Measurements from ENCODE around the gene CST4. TPM values are rescaled to one million over a fixed set of nuclear protein-coding genes. Genes with fewer than 3 reads are reported as not detected.
A peak's percentile ranks its signal among the peaks of the same experiment; 100 is the strongest.
"Not testable (repeated sequence)": the region's sequence is repeated elsewhere in the genome, so short reads cannot be mapped to it uniquely, and the experiment has no call there.

The CST4 gene
- total RNA-seq, 1 donor from 2014 or later, result not detected

DNA sequence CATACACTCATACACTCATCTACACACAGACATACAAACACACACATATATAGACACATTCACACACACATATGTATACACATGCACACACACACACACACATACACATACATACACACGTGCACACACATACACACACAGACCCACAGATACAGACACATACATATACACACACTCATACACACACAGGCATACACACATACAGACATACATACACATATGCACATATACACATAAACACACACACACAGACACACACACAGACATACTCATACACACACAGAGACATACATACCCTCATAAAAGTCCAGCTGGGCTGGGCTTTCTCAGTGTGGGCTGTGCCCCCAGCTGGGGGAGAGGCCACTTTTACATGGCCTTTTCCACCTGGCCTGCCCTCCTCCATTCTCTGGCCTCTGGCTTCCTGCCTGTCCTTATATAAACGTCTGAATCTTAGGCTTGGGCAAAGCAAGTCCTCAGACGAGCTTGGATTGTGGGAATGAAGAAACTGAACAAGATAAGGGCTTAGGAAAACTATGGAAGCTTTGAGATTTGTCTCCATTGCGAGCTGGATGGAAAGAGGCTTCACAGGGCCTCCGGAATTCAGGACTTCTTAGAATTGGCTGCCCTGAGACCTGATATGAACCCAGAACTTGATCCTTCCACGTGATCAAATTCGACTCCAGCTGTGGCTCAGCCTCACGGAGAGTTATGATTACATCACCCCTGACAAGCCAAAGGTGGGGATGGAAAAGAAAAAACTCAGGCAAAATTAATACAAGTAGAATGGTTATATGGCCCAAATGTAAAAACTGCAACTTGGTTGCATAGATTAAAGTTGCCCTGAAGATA, 28.6 kb downstream of the CST4 start:
- DNase-seq, result no peak

GRCh38 chr20:23659610-23659988, 29.2 kb downstream of the CST4 start:
- DNase-seq, result not testable (repeated sequence)

GRCh38 chr20:23658989-23659609, 29.7 kb downstream of the CST4 start:
- no peak for DNase-seq

- peak; percentile 61 for DNase-seq
Measured at GRCh38 chr20:23658336-23658735, 30.5 kb downstream of the CST4 start.

DNA sequence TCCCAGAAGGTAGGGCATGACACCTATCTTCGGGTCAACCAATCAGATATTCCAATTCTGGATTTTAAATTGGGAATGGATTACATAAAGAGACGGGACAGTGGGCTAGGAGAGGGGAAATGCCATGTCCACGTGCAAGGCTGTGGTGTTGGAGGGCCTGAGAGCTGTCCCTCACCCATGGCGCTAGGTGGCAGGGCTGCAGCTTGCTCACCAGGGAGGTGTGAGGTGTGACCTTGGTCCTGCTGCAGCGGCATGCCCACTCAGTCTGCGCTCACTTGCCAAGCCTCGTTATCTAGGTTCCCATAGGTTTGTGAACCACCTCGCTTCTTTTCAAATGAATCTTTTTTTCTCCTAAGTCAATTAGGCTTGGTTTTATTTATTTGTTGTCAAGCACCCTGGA, 31.6 kb downstream of the CST4 start:
- no peak for DNase-seq

GRCh38 chr20:23656372-23656771, 32.5 kb downstream of the CST4 start:
- DNase-seq, result no peak

DNA sequence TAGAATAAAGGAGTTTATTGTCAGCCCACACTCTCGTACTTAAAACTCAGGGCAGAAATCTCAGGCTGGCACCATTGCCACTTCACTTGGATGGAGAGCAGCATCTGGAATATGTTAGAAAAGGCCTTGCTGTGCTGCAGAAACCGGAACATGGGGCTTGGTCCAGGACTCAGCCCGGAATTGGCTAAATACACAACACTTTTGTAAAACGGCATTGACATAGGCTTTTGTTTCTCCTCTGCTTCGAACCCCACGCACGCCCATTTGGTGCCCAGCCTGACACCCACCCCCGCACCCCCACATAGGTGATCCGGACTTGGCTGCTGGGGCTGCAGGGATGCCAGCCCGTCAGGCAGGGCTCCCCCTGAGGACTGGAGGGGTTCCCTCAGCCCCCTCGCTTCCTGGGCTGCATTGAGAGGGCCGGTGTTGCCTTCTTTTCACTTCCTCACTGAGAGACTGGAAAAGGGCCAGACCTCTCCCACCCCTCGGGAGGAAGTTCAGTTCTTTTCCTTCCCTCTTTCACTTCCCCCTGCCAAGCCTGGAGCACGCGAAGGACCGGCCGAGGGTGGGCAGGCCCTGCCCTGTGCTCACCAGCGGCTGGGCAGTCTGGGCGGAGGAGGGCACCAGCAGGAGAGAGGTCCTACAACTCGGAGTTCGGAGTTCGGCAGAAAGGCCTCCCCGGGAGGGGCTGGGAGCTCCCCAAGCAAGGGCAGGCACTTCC, 33.2 kb downstream of the CST4 start:
- DNase-seq, result no peak

GRCh38 chr20:23654717-23655116, 34.1 kb downstream of the CST4 start:
- no peak for DNase-seq

DNA sequence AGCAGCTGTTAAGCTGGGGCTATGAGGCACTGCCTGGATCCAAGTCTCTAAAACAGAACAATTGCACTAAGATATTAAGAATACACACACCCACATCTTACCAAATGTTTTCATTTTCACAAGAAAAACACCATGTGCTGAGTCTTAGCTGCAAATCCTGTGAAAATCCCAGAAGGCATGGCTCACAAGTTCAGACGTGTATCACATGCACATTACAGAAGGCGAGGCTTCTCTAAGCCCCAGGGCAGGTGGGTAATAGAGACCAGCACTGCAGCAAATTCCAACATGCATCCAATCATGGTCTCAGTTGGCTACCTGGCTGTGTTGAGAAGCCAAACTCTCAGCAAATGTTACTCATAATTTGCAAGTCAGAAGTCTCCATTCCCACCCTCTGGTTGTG, 34.8 kb downstream of the CST4 start:
- DNase-seq, result no peak

DNA sequence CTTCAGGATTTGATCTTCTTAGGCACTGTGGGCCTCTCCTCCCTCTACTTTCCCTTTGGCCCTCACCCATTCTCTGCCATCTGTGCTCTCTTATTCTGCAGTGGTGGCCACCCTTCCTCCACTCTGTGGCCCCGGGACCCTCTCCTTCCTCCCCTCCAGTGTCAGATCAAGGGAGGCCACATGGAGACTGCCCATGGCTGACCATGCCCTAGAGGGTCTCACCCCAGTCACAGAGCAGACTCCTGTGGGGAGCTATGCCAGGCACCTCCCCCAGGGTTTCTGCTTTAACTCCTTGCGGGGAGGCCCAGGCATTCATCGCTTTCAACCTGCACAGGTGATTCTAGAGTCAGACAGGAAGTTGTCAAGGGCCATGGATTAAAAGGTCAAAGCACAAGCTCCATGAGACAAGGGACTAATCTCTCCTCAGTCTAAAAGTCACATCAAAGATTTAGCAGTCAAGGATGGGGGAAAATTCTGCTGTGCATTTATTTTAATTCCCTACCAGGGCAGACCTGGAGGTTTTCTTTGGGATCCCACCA, 35.4 kb downstream of the CST4 start:
- no peak for DNase-seq

GRCh38 chr20:23652926-23653325, 35.9 kb downstream of the CST4 start:
- DNase-seq, result no peak

DNA sequence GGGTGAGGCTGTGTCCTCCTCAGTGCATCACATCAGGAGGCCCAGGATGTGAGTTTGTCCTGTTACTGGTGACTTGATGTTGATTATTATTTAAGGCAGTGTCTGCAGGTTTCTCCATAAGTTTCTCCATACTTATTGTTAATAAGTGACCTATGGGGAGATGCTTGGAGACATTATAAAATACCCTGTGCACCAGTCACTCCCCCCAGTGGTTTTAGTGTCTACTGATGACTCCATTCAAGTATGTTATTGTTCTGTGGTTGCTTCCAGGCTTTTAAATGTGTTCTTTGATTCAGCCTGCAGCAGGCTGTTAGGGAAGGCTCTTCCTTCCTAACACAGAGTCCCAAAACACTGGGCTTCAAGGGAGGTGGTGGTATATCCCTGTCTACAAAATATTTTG, 36.5 kb downstream of the CST4 start:
- DNase-seq, result no peak

- DNase-seq, result no peak
Measured at GRCh38 chr20:23651117-23651516, 37.7 kb downstream of the CST4 start.

DNA sequence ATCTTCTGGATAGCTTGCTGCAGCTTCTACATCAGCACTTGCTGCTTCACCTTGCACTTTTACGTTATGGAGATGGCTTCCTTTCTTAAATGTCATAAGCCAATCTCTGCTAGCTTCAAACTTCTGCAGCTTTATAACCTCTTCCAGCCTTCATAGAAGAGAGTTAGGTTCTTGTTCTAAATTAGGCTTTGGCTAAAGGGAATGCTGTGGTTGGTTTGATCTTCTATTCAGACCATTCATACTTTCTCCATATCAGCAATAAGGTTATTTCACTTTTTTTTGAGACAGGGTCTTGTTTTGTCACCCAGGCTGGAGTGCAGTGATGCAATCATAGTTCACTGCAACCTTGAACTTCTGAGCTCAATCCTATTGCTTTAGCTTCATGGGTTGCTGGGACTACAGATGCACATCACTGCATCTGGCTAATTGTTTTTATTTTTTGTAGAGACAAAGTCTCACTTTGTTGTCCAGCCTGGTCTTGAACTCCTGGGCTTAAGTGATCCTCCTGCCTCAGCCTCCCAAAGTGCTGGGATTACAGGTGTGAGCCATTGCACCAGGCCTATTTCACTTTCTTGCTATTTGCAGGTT, 38.9 kb downstream of the CST4 start:
- DNase-seq, result no peak

DNA sequence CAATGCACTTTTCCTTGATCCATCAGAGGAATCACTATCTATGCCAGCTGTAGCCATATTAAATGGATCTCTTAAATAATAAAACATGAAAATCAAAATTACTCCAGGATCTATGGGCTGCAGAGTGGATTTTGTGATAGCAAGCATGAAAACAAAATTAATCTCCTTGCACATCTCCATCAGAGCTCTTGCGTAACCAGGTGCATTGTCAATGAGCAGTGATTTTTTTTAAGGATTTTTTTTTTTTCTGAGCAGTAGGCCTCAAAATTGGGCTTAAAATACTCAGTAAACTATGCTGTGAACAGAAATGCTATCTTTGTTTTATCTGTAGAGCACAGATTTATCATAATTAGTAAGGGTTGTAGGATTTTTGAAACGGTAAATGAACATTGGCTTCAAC, 39.6 kb downstream of the CST4 start:
- DNase-seq, result no peak

DNA sequence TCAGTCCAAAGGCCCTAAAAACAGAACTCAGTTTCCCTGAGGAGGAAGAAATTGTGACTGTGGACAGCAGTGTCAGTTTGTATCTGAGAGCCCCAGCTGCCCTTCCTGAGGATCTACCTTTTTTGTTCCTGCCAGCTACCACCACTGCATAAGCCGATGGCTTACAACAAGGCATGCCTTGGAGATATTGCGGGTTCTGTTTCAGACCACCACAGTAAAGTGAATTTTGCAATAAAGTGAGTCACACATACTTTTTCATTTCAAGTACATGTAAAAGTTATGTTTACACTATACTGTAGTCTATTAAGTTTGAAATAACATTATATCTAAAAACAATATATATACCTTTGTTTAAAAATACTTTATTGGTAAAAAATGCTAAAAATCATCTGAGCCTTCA, 41.5 kb downstream of the CST4 start:
- no peak for DNase-seq

DNA sequence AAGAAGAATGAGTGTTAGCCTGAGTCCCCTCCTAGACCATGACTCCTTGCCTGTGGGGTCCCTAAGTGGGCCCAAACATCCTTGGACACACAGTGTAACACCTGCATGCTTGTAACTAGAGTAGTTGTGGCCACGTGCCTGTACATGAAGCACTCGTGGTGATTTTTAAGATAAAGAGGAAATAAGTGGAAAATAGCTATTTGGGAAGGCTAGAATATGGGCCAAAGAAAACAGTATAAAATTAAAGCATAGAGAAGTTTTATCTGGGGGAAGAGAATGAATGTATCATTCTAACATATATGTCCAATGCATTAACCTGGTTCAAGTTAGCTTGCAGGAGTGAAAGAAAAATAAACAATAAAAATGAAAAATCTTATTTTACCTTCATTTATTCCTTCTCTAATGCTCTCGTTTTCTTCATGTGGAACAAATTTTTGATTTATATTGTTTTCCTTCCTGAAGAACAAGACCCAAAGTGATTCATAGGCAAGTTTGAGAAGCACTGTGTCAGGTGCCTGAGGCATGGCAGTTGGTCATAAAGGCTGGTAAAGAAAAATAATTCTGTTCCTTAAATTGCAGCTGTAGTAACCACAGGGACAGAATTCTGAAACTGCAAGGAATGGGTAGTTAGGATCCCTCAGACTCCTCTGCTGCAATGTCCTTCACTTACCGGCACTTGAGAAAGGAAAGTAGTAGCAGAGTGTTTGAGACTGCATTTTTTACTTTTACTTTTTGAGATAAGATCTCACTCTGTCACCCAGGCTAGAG, 42.5 kb downstream of the CST4 start:
- DNase-seq, result peak; percentile 25

DNA sequence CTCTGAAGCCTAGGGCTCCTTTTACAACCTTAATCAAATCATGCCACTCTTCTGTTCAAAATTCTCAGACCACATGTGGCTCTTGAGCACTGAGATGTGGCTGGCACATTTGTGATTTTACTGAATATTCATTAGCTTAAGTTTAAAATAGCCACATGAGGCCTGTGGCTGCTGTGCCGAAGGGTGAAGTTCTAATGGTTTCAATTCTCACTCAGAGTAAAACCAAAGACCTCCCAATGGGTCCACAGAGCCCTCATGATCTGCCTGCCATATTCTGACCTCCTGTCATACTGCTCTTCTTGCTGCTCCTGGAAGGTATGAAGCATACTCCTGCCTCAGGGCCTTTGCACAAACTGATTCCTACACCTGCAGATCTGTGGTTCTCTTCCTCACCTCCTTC, 43.3 kb downstream of the CST4 start:
- no peak for DNase-seq

DNA sequence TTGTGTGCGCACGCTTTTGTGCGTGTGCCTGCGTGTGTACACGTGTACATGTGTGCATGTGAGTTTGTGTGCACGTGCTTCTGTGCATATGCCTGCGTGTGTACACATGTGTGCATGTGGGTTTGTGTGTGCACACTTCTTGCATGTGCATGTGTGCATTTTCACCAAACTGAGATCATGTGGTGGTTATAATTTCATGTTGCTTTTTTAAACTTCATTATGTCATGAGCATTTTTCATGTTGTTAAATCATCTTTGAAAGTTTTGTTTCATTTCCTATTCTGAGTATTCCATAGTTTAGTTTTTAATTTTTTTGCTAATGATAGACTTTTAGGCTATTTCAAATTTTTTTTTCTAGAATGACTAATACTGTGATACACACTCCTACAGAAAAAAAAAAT, 44.7 kb downstream of the CST4 start:
- no peak for DNase-seq

- DNase-seq, result no peak
Measured at GRCh38 chr20:23643659-23644058, 45.2 kb downstream of the CST4 start.

DNA sequence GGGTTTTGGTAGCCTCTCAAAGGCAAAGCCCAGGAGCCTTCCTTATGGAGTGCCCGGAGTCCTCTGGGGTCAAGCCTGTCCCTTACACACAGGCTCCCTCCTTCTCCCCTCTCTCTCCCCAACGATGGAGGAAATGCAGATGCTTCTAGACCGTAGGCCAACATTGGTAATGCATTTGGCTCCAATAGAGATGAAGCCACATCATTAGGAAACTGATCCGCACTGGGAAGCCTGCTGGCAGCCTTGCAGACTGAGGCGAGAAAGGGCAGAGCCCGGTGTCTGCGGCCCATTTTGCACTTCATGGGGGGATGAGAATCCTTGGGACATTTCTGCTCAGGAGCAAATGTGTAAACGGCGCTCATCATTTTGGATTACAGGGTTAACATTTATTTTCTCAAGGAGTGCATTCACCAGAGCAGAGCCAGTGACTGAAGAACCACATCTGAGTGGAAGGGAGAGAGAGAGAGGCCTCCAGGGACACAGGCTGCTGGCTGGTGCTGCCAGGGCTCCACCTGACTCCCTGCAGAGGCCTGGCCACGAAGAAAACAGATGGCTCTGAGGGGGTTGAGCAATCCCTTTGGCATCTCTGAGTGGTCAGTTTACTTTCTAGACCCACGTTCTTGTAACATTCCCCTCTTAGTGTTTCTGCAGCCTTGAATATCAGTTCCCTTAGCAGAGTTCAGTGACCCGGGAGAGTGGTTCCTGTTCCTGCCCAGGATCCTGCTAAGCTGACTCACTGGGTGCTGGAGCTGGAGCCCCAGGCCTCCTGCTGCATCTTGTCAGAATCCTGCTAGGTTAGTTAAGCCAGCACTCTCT, 46.7 kb downstream of the CST4 start:
- DNase-seq, result peak; percentile 53

All from dermis blood vessel endothelial cell (primary cell).